Measurements from ENCODE around the gene TAF3. TPM values are rescaled to one million over a fixed set of nuclear protein-coding genes. Genes with fewer than 3 reads are reported as not detected.
"Not testable (repeated sequence)": the region's sequence is repeated elsewhere in the genome, so short reads cannot be mapped to it uniquely, and the experiment has no call there.

Gene TAF3
- total RNA-seq, 2 donors from 2014 or later: 9.7 to 14.0 TPM

GRCh38 chr10:7795605-7796004 is 22.7 kb upstream of the TAF3 start:
- H3K27me3 Mint-ChIP-seq: no peaks in the 10 kb centered on the region
- peak overlapping the region; percentile 9 for H3K27ac Mint-ChIP-seq
- H3K4me3 Mint-ChIP-seq: no peak overlapping the region
- peaks cover 55% of the 10 kb centered on the region for H3K4me1 Mint-ChIP-seq
- no peak for ATAC-seq (replicated peaks)
- H3K36me3 Mint-ChIP-seq (ENCODE audit: low read depth): peaks cover 99% of the 10 kb centered on the region
- no peaks in the 10 kb centered on the region for H3K9me3 Mint-ChIP-seq

GRCh38 chr10:7797582-7797981 is 20.7 kb upstream of the TAF3 start:
- Mint-ChIP-seq H3K27me3 (no peaks in the 10 kb centered on the region), H3K9me3 (no peaks in the 10 kb centered on the region), H3K4me3 (no peak overlapping the region), H3K36me3 (ENCODE audit: low read depth) (peaks cover 99% of the 10 kb centered on the region), H3K4me1 (peaks cover 40% of the 10 kb centered on the region), H3K27ac (peak overlapping the region; percentile 76)
- peak; percentile 85 for ATAC-seq (replicated peaks)

GRCh38 chr10:7802606-7803005 is 15.7 kb upstream of the TAF3 start:
- Mint-ChIP-seq H3K9me3 (no peaks in the 10 kb centered on the region), H3K4me3 (no peak overlapping the region), H3K27ac (no peak overlapping the region), H3K27me3 (no peaks in the 10 kb centered on the region), H3K4me1 (peaks cover 4% of the 10 kb centered on the region), H3K36me3 (ENCODE audit: low read depth) (peaks cover 100% of the 10 kb centered on the region)
- ATAC-seq (replicated peaks): no peak

- H3K4me1 Mint-ChIP-seq: no peaks in the 10 kb centered on the region
- no peaks in the 10 kb centered on the region for H3K9me3 Mint-ChIP-seq
- no peak for ATAC-seq (replicated peaks)
- no peaks in the 10 kb centered on the region for H3K27me3 Mint-ChIP-seq
- H3K27ac Mint-ChIP-seq: no peak overlapping the region
- no peak overlapping the region for H3K4me3 Mint-ChIP-seq
- H3K36me3 Mint-ChIP-seq (ENCODE audit: low read depth): peaks cover 92% of the 10 kb centered on the region
Observed at GRCh38 chr10:7804216-7804615, 14.1 kb upstream of the TAF3 start.

GRCh38 chr10:7804741-7805140 is 13.6 kb upstream of the TAF3 start:
- Mint-ChIP-seq H3K27me3 (no peaks in the 10 kb centered on the region), H3K36me3 (ENCODE audit: low read depth) (peaks cover 90% of the 10 kb centered on the region), H3K4me1 (no peaks in the 10 kb centered on the region), H3K4me3 (no peak overlapping the region), H3K27ac (no peak overlapping the region), H3K9me3 (no peaks in the 10 kb centered on the region)
- no peak for ATAC-seq (replicated peaks)

- Mint-ChIP-seq H3K36me3 (ENCODE audit: low read depth) (peaks cover 49% of the 10 kb centered on the region), H3K4me1 (no peaks in the 10 kb centered on the region), H3K27ac (no peak overlapping the region), H3K27me3 (no peaks in the 10 kb centered on the region), H3K4me3 (no peak overlapping the region), H3K9me3 (no peaks in the 10 kb centered on the region)
- ATAC-seq (replicated peaks): no peak
Observed at GRCh38 chr10:7808686-7809267, 9.5 kb upstream of the TAF3 start.

- Mint-ChIP-seq H3K9me3 (no peaks in the 10 kb centered on the region), H3K27me3 (no peaks in the 10 kb centered on the region), H3K4me1 (no peaks in the 10 kb centered on the region), H3K4me3 (no peak overlapping the region), H3K36me3 (ENCODE audit: low read depth) (peaks cover 33% of the 10 kb centered on the region), H3K27ac (no peak overlapping the region)
- ATAC-seq (replicated peaks): no peak
Observed at GRCh38 chr10:7810443-7810842, 7.9 kb upstream of the TAF3 start.

GRCh38 chr10:7811000-7811399 is 7.3 kb upstream of the TAF3 start:
- Mint-ChIP-seq H3K4me1 (no peaks in the 10 kb centered on the region), H3K4me3 (no peak overlapping the region), H3K27ac (no peak overlapping the region), H3K36me3 (ENCODE audit: low read depth) (peaks cover 27% of the 10 kb centered on the region), H3K27me3 (no peaks in the 10 kb centered on the region), H3K9me3 (no peaks in the 10 kb centered on the region)
- no peak for ATAC-seq (replicated peaks)

- not testable (repeated sequence) for H3K27me3 Mint-ChIP-seq; H3K4me3 Mint-ChIP-seq; H3K4me1 Mint-ChIP-seq; H3K27ac Mint-ChIP-seq; ATAC-seq (replicated peaks); H3K9me3 Mint-ChIP-seq
- peaks cover 20% of the 10 kb centered on the region for H3K36me3 Mint-ChIP-seq (ENCODE audit: low read depth)
Observed at GRCh38 chr10:7811743-7812142, 6.6 kb upstream of the TAF3 start.

- Mint-ChIP-seq H3K9me3 (no peaks in the 10 kb centered on the region), H3K4me1 (peaks cover 5% of the 10 kb centered on the region), H3K27me3 (peaks cover 5% of the 10 kb centered on the region), H3K27ac (no peak overlapping the region), H3K36me3 (ENCODE audit: low read depth) (peaks cover 4% of the 10 kb centered on the region), H3K4me3 (no peak overlapping the region)
- no peak for ATAC-seq (replicated peaks)
Observed at GRCh38 chr10:7813481-7813880, 4.8 kb upstream of the TAF3 start.

- Mint-ChIP-seq H3K27ac (peak overlapping the region; percentile 96), H3K4me1 (peaks cover 22% of the 10 kb centered on the region), H3K36me3 (ENCODE audit: low read depth) (peaks cover 22% of the 10 kb centered on the region), H3K9me3 (no peaks in the 10 kb centered on the region), H3K4me3 (peak overlapping the region; percentile 98), H3K27me3 (peaks cover 5% of the 10 kb centered on the region)
- ATAC-seq (replicated peaks): no peak
Observed at GRCh38 chr10:7817576-7817975, 729 bp upstream of the TAF3 start.

- H3K4me3 Mint-ChIP-seq: peak overlapping the region; percentile 98
- H3K36me3 Mint-ChIP-seq (ENCODE audit: low read depth): peaks cover 25% of the 10 kb centered on the region
- H3K9me3 Mint-ChIP-seq: no peaks in the 10 kb centered on the region
- H3K27ac Mint-ChIP-seq: peak overlapping the region; percentile 96
- no peak for ATAC-seq (replicated peaks)
- H3K4me1 Mint-ChIP-seq: peaks cover 22% of the 10 kb centered on the region
- H3K27me3 Mint-ChIP-seq: peaks cover 5% of the 10 kb centered on the region
Observed at GRCh38 chr10:7817984-7818294, 366 bp upstream of the TAF3 start.

- peak overlapping the region; percentile 98 for H3K4me3 Mint-ChIP-seq
- H3K27ac Mint-ChIP-seq: peak overlapping the region; percentile 96
- H3K27me3 Mint-ChIP-seq: peaks cover 5% of the 10 kb centered on the region
Observed at GRCh38 chr10:7819121-7819460, 786 bp downstream of the TAF3 start.

GRCh38 chr10:7824251-7824650 is 5.9 kb downstream of the TAF3 start:
- Mint-ChIP-seq H3K36me3 (ENCODE audit: low read depth) (peaks cover 71% of the 10 kb centered on the region), H3K4me3 (no peak overlapping the region), H3K27me3 (no peaks in the 10 kb centered on the region), H3K27ac (no peak overlapping the region), H3K9me3 (no peaks in the 10 kb centered on the region), H3K4me1 (peaks cover 24% of the 10 kb centered on the region)
- ATAC-seq (replicated peaks): no peak

More at GRCh38 chr10:7819121-7819460, 786 bp downstream of the TAF3 start:
- peak; percentile 35 for ATAC-seq (replicated peaks)
- peaks cover 22% of the 10 kb centered on the region for H3K4me1 Mint-ChIP-seq
- H3K36me3 Mint-ChIP-seq (ENCODE audit: low read depth): peaks cover 32% of the 10 kb centered on the region
- no peaks in the 10 kb centered on the region for H3K9me3 Mint-ChIP-seq

- Mint-ChIP-seq H3K27me3 (no peaks in the 10 kb centered on the region), H3K4me1 (peaks cover 16% of the 10 kb centered on the region), H3K4me3 (no peak overlapping the region), H3K27ac (no peak overlapping the region), H3K36me3 (ENCODE audit: low read depth) (peaks cover 81% of the 10 kb centered on the region), H3K9me3 (no peaks in the 10 kb centered on the region)
- no peak for ATAC-seq (replicated peaks)
Observed at GRCh38 chr10:7826971-7827370, 8.7 kb downstream of the TAF3 start.

GRCh38 chr10:7829289-7829834 is 11.1 kb downstream of the TAF3 start:
- no peak for ATAC-seq (replicated peaks)
- no peak overlapping the region for H3K4me3 Mint-ChIP-seq
- H3K27me3 Mint-ChIP-seq: no peaks in the 10 kb centered on the region
- no peaks in the 10 kb centered on the region for H3K9me3 Mint-ChIP-seq
- peaks cover 16% of the 10 kb centered on the region for H3K4me1 Mint-ChIP-seq
- H3K27ac Mint-ChIP-seq: no peak overlapping the region
- H3K36me3 Mint-ChIP-seq (ENCODE audit: low read depth): peaks cover 63% of the 10 kb centered on the region
